Liver (tissue), 3 donors: Measurements from ENCODE around the gene PRND.

Experiments used
- GABPA ChIP-seq, 2 donors: IDR thresholded peaks in 1 of 2; conservative IDR thresholded peaks in 1 of 2; 2 replicates each; pipeline ENCODE4 v1.6.1; 2016; ENCODE audit warnings: antibody characterized with exemption in 2 of 2, mild to moderate bottlenecking in 1 of 2, moderate library complexity in 1 of 2
- YY1 ChIP-seq: IDR thresholded peaks from 2 replicates; pipeline ENCODE4 v1.6.1; 2016; ENCODE audit warnings: antibody characterized with exemption, mild to moderate bottlenecking
- TF ChIP-seq, protein P1 (sequence below): fragments of 150-350 bp; IDR thresholded peaks from 2 replicates; pipeline ENCODE4 v1.5.1; 2017; ENCODE audit warnings: improper control_type of control experiment, low read depth, low read length; ENCODE audit not compliant: missing input control
- TF ChIP-seq, protein P2 (sequence below): IDR thresholded peaks from 2 replicates; pipeline ENCODE4 v1.6.1; 2016; ENCODE audit warnings: antibody characterized with exemption
- donor health status: healthy.
- donor health status: healthy.

- TF ChIP-seq, protein P1, sequence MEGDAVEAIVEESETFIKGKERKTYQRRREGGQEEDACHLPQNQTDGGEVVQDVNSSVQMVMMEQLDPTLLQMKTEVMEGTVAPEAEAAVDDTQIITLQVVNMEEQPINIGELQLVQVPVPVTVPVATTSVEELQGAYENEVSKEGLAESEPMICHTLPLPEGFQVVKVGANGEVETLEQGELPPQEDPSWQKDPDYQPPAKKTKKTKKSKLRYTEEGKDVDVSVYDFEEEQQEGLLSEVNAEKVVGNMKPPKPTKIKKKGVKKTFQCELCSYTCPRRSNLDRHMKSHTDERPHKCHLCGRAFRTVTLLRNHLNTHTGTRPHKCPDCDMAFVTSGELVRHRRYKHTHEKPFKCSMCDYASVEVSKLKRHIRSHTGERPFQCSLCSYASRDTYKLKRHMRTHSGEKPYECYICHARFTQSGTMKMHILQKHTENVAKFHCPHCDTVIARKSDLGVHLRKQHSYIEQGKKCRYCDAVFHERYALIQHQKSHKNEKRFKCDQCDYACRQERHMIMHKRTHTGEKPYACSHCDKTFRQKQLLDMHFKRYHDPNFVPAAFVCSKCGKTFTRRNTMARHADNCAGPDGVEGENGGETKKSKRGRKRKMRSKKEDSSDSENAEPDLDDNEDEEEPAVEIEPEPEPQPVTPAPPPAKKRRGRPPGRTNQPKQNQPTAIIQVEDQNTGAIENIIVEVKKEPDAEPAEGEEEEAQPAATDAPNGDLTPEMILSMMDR = no peak
- TF ChIP-seq GABPA (IDR thresholded peaks at IDR 0.05 in 1 of 2, conservative IDR thresholded peaks at IDR 0.05 in 1 of 2) = no peak
- TF ChIP-seq YY1 = no peak
- TF ChIP-seq, protein P2, sequence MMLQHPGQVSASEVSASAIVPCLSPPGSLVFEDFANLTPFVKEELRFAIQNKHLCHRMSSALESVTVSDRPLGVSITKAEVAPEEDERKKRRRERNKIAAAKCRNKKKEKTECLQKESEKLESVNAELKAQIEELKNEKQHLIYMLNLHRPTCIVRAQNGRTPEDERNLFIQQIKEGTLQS = no peak
These were observed 27.1 kb downstream of the PRND start for GRCh38 chr20:4748847-4749246.
